DMS79 treated with DMSO at 0.1 percent for 48 hours (cell line): Measurements from ENCODE around the gene EDA.

Source experiments
- DNase-seq: peaks from one replicate; lab custom pipeline; 2025; lab: John Stamatoyannopoulos, UW

EDA gene

GRCh38 chrX:70079297-70079696, 463.4 kb downstream of the EDA start:
- DNase-seq = no peak

GRCh38 chrX:70079870-70080269, 464.0 kb downstream of the EDA start:
- DNase-seq = no peak

GRCh38 chrX:70082723-70083122, 466.8 kb downstream of the EDA start:
- DNase-seq = no peak

GRCh38 chrX:70084592-70085240, 468.8 kb downstream of the EDA start:
- no peak for DNase-seq

GRCh38 chrX:70087857-70088630, 472.1 kb downstream of the EDA start:
- DNase-seq = peak; percentile 6

- no peak for DNase-seq
These were observed 472.8 kb downstream of the EDA start for GRCh38 chrX:70088751-70089150.
